GM12864 (cell line): ENCODE measurements around the gene FGFR3.
"Not testable (repeated sequence)": the region's sequence is repeated elsewhere in the genome, so short reads cannot be mapped to it uniquely, and the experiment has no call there.

ENCODE experiments used
- DNase-seq: peaks from one replicate; pipeline ENCODE4 v3.0.0-alpha.2; 2011; ENCODE audit warnings: low read depth
- H3K4me3 ChIP-seq: 2 replicates; pipeline ENCODE4 v1.5.1; 2011; ENCODE audit warnings: mild to moderate bottlenecking, low read depth, low read length, control low read depth
- TF ChIP-seq, protein P1 (sequence below): IDR thresholded peaks from 2 replicates; pipeline ENCODE4 v1.5.1; 2011; ENCODE audit warnings: low read depth, mild to moderate bottlenecking, moderate library complexity, low read length, control low read depth, inconsistent platforms; ENCODE audit errors: missing control alignments

FGFR3 gene

GRCh38 chr4:1830234-1830633 lies 37.1 kb downstream of the FGFR3 start:
- DNase-seq = no peak
- H3K4me3 ChIP-seq = no peak overlapping the region
- TF ChIP-seq, protein P1, sequence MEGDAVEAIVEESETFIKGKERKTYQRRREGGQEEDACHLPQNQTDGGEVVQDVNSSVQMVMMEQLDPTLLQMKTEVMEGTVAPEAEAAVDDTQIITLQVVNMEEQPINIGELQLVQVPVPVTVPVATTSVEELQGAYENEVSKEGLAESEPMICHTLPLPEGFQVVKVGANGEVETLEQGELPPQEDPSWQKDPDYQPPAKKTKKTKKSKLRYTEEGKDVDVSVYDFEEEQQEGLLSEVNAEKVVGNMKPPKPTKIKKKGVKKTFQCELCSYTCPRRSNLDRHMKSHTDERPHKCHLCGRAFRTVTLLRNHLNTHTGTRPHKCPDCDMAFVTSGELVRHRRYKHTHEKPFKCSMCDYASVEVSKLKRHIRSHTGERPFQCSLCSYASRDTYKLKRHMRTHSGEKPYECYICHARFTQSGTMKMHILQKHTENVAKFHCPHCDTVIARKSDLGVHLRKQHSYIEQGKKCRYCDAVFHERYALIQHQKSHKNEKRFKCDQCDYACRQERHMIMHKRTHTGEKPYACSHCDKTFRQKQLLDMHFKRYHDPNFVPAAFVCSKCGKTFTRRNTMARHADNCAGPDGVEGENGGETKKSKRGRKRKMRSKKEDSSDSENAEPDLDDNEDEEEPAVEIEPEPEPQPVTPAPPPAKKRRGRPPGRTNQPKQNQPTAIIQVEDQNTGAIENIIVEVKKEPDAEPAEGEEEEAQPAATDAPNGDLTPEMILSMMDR = no peak

DNA sequence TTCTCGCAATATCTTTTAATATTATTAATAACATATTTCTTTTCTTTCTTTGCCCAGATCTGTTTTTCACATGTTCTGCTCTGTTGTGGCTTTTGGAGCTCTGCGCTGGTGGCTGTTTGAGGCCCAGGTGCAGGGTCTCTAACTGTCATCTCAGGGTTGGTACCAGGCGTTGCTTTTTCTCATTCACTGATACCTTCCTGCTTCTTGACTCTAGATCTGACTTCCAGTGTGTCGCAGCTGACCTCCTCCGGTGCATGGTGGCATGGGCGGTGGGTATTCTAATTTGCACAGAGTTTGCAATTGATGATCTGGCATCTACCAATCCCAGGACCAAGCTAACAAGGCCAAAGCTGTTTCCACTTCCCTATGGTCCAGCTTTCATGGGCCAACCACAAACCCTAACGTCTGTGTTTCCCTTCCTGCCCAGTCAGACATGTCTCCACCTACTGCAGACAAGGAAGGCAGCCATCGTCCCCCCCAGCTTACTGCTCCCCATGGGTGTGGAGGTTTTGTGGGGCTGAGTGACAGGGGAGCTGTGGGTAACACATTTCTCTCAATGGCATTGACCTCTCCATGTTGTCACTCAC lies 37.6 kb downstream of the FGFR3 start:
- no peak overlapping the region for H3K4me3 ChIP-seq
- DNase-seq = no peak
- TF ChIP-seq, protein P1 = no peak

GRCh38 chr4:1831331-1831730 lies 38.2 kb downstream of the FGFR3 start:
- H3K4me3 ChIP-seq = no peak overlapping the region
- TF ChIP-seq, protein P1 = no peak
- DNase-seq = no peak

GRCh38 chr4:1832690-1833089 lies 39.6 kb downstream of the FGFR3 start:
- no peak overlapping the region for H3K4me3 ChIP-seq
- DNase-seq = no peak
- TF ChIP-seq, protein P1 = no peak

- TF ChIP-seq, protein P1 = no peak
- no peak overlapping the region for H3K4me3 ChIP-seq
- DNase-seq = no peak
Observed at GRCh38 chr4:1833307-1834046, 40.4 kb downstream of the FGFR3 start.

DNA sequence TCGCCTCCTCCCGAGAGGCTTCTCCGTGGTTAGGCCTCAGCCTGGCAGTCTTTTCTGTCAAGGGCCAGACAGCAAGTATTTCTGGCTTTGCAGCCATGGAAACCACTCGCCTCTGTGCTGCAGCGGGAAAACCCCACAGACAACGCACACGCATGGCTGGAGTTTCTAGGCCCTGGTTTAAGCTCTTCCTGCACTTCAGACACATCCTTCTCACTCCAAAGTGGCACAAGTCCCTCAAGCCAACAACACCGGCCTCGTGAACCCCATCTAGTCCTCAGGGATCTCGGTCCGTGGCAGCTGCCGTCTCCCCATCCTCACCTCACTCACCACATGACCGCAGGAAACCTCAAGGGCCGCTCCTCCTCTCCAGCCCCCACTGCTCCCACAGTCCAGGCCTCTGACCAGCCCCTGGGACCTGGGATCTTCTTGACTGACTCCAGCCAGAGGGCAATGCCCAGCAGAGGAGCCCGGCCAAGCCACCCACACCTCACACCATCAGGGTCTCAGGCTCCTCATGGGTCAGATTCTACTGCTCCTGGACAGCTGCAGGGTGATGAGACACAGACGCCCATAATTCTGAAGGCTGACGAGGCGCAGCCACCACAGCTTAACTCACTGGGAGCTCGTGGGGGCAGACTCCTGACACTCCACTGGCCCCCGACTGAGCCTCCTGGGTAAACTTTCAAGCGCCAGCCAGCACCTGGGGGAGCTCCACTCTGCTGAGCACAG lies 41.1 kb downstream of the FGFR3 start:
- no peak overlapping the region for H3K4me3 ChIP-seq
- TF ChIP-seq, protein P1 = no peak
- DNase-seq = no peak

GRCh38 chr4:1835836-1836235 lies 42.7 kb downstream of the FGFR3 start:
- not testable (repeated sequence) for H3K4me3 ChIP-seq, DNase-seq
